Calu3 (cell line): ENCODE data around the gene DCAF6. TPM values are rescaled to one million over a fixed set of nuclear protein-coding genes. Genes with fewer than 3 reads are reported as not detected.
A peak's percentile ranks its signal among the peaks of the same experiment; 100 is the strongest.

Experiments
- BruUV-seq: library from RNA; stranded (reverse); fragments of 400-500 nt; replicated peaks from 2 replicates; lab custom pipeline; 2021; lab: Mats Ljungman, UMichigan
- CTCF ChIA-PET: fragments of 300-600 bp; sonication (Branson Sonifier 250); formaldehyde crosslinking; loops from one replicate; lab custom pipeline; 2022; ENCODE audit warnings: antibody characterized with exemption; lab: Charles Lee
- DNase-seq: peaks from one replicate; pipeline ENCODE4 v3.0.0; 2022
- H3K27ac Mint-ChIP-seq: one replicate; pipeline ENCODE4 v1.8.0; 2022; ENCODE audit warnings: mixed read lengths; ENCODE audit not compliant: unreplicated experiment
- H3K27me3 Mint-ChIP-seq: one replicate; pipeline ENCODE4 v1.8.0; 2022; ENCODE audit warnings: mixed read lengths; ENCODE audit not compliant: unreplicated experiment
- H3K36me3 Mint-ChIP-seq: one replicate; pipeline ENCODE4 v1.8.0; 2022; ENCODE audit warnings: mild to moderate bottlenecking, moderate library complexity, mixed read lengths; ENCODE audit not compliant: insufficient read depth, unreplicated experiment
- H3K4me1 Mint-ChIP-seq: one replicate; pipeline ENCODE4 v1.8.0; 2022; ENCODE audit warnings: mild to moderate bottlenecking, low read depth, mixed read lengths; ENCODE audit not compliant: unreplicated experiment
- H3K4me3 Mint-ChIP-seq: one replicate; pipeline ENCODE4 v1.8.0; 2022; ENCODE audit warnings: mild to moderate bottlenecking, low read depth, moderate library complexity, mixed read lengths; ENCODE audit not compliant: unreplicated experiment
- H3K9me3 Mint-ChIP-seq: one replicate; pipeline ENCODE4 v1.8.0; 2022; ENCODE audit warnings: low read depth, mixed read lengths; ENCODE audit not compliant: unreplicated experiment
- CTCF ChIP-seq: fragments of 200-600 bp; IDR thresholded peaks from one replicate; pipeline ENCODE4 v1.8.0; 2022; ENCODE audit warnings: antibody characterized with exemption; ENCODE audit not compliant: unreplicated experiment
- intact Hi-C: fragments of 100-400 bp; cut with micrococcal nuclease; formaldehyde crosslinking; loops from one replicate; pipeline ENCODE4 v1.10.0; 2022; ENCODE audit not compliant: unreplicated experiment
- total RNA-seq: library from RNA; stranded (reverse); gene quantifications from 2 replicates; pipeline ENCODE4 v1.2.3, GENCODE V29; 2022

DCAF6 gene
- total RNA-seq, 1 experiment from 2014 or later: 64.0 TPM

- no peak for TF ChIP-seq CTCF
- H3K27me3 Mint-ChIP-seq: no peaks in the 10 kb centered on the region
- no peaks in the 10 kb centered on the region for H3K9me3 Mint-ChIP-seq
- H3K4me1 Mint-ChIP-seq: no peaks in the 10 kb centered on the region
- H3K36me3 Mint-ChIP-seq: peaks cover 19% of the 10 kb centered on the region
- no peak for DNase-seq
- CTCF ChIA-PET: no interaction called here
- intact Hi-C loops: no loop called here
- no peak overlapping the region for H3K27ac Mint-ChIP-seq
- BruUV-seq: no TSS peak
- no peak overlapping the region for H3K4me3 Mint-ChIP-seq
Observed at GRCh38 chr1:168069384-168069783, 132.9 kb downstream of the DCAF6 start.

- DNase-seq: no peak
- Mint-ChIP-seq H3K9me3 (no peaks in the 10 kb centered on the region), H3K27me3 (no peaks in the 10 kb centered on the region), H3K4me1 (no peaks in the 10 kb centered on the region), H3K36me3 (no peaks in the 10 kb centered on the region), H3K4me3 (no peak overlapping the region), H3K27ac (no peak overlapping the region)
- no peak for TF ChIP-seq CTCF
- CTCF ChIA-PET: no interaction called here
- intact Hi-C loops: loop anchor here (5.0 kb wide), 2 partner anchors 68 to 277 kb away; no protein-coding TSS in a partner anchor
- BruUV-seq: no TSS peak
Observed at GRCh38 chr1:168079761-168080160, 143.3 kb downstream of the DCAF6 start.

- BruUV-seq: no TSS peak
- TF ChIP-seq CTCF: no peak
- H3K27me3 Mint-ChIP-seq: no peaks in the 10 kb centered on the region
- H3K36me3 Mint-ChIP-seq: no peaks in the 10 kb centered on the region
- no peaks in the 10 kb centered on the region for H3K4me1 Mint-ChIP-seq
- CTCF ChIA-PET: interaction anchor here (0.8 to 1.5 kb wide), 23 partner anchors 9 to 526 kb away, joined by 3 to 16 read pairs (median 4); partner anchors contain the start of genes MPZL1 and SFT2D2
- intact Hi-C loops: loop anchor here (2.0 to 5.0 kb wide), 3 partner anchors 66 to 361 kb away; partner anchors contain the start of gene MPZL1
- no peaks in the 10 kb centered on the region for H3K9me3 Mint-ChIP-seq
- DNase-seq: no peak
- no peak overlapping the region for H3K27ac Mint-ChIP-seq
- H3K4me3 Mint-ChIP-seq: no peak overlapping the region
Observed at GRCh38 chr1:168081373-168082007, 145.0 kb downstream of the DCAF6 start.

- H3K27ac Mint-ChIP-seq: no peak overlapping the region
Observed at GRCh38 chr1:168082008-168082876, 145.8 kb downstream of the DCAF6 start.

More at GRCh38 chr1:168082008-168082876, 145.8 kb downstream of the DCAF6 start:
- Mint-ChIP-seq H3K27me3 (no peaks in the 10 kb centered on the region), H3K36me3 (no peaks in the 10 kb centered on the region), H3K4me1 (no peaks in the 10 kb centered on the region), H3K4me3 (no peak overlapping the region), H3K9me3 (no peaks in the 10 kb centered on the region)
- peak; percentile 87 for DNase-seq
- no TSS peak for BruUV-seq
- intact Hi-C loops: loop anchor here (2.0 to 5.0 kb wide), 3 partner anchors 65 to 361 kb away; partner anchors contain the start of gene MPZL1
- TF ChIP-seq CTCF: peak; percentile 96
- CTCF ChIA-PET: interaction anchor here (0.6 to 1.5 kb wide), 28 partner anchors 10 to 527 kb away, joined by 3 to 16 read pairs (median 4); partner anchors contain the start of genes MPZL1 and SFT2D2
